HG03159 (cell line): ENCODE data around the gene CFAP46.

Source experiments
- ATAC-seq: cut with Tn5 transposase; IDR thresholded peaks from one replicate; pipeline ENCODE4 v1.9.1; 2021; ENCODE audit warnings: mild to moderate bottlenecking, moderate library complexity; ENCODE audit not compliant: unreplicated experiment

The CFAP46 gene

DNA sequence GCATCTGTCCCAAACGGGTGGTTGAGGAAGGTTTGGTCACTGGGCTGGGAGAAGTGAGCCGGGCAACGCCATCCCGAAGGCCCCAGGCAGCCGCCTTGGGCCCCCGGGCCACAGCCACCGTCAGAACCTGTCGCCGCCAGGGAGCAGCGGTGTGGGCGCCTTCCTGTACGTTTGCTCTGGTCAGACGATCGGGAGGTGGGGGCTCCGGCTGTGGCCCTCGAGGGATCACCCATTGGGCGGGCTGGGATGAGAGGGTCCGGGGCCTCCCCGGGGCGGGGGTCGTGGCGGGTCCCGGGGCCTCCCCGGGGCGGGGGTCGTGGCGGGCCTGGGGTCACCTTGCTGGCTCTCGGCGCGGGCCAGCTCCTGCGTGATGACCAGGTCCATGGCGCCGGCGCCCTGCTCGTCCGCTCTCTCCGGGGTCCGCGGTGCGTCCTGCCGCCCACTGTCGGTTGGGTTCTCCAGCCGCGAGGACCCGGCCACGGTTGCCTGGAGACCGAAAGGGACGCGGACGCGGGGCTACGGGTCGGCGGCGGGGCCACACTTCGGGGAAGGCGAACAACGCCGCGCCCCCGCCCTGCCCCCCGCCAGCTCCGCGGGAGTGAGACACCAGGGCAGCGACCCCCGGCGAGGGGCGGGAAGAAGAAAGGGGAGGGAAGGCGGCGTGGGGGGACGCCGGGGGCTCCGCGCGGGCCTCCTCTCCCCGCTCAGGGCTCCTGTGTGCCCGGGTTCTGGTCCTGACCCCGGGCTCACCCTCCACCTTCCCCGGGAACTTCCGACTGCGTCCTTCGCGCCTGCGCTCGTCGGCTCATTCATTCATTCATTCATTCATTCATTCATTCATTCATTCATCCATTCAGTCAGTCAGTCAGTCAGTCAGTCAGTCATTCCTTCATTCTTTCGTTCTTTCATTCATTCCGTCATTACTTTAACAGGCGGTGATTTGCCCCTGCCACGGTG lies at the start of gene CFAP46:
TSS of gene CFAP46 (minus strand) at position 470 of the 957 bp plus-strand sequence. CDS start at position 384, 86 bp downstream.
- no peak for ATAC-seq

DNA sequence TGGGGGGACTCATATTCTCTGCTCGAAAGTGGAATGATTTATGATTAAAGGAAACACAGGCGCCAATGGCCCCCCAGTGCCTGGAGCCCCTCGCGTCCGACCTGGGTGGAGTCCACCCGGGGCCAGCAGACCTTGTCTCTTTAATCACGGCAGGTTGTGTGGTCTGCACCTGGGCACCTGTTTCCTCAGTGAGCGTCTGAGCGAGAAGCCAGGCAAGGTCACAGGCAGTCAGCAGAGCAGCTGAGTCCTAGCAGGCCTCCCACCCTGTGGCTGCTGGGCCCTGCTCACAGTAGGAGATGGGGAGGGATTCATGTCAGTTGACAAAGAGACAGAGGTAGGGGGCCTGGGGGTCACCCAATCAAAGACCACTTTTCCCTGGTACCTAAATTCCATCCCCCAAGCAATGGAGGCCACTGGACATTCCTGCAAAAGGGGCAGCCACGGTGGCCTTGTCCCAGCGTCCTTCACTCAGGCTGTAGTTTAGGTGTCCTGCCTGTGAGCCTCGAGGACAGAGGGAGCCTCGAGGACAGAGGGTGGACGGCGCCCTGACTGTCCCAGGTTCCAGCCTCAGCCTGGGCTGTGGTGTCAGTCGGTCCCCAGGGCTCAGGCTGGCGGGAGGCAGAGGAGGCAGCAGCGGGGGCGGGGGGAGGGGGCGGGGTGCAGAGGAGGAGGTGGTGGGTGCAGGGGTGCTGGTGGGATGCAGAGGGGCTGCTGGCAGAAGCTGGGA lies 49.5 kb upstream of the CFAP46 start:
- ATAC-seq, result no peak

DNA sequence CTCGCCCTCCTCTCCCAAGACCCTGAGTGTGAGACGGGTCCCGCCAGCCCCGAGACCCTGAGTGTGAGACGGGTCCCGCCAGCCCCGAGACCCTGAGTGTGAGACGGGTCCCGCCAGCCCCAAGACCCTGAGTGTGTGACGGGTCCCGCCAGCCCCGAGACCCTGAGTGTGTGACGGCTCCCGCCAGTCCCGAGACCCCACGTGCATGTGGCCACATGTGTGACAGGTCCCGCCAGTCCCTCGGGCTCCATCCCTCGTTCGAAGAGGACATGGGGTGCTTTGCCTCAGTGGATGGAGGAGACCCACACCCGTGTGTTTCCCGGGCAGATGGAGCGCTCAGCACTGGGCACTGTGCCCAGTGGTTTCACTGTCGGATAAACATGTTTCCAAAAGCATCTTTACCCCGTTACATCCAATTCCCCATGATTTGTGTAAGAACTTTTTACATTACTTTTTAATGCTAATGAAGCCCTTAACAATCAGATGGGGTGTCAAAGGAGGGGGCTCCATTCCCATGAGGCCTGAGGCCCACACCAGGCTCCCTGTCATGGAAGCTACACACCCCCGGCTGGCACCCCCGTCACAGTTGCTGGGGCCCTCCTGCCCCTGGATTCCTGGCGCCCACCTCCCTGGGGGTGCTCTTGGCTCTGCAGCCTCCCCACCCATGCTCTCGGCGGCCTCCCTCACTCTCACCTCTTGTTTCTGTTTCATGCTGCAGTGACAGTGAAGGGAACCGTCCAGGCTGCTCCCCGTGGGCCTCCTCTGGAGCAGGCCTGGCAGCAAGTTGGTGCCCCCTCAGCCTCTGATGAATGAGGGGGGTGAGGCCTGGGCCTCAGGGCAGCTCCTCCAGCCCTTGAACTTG lies 48.5 kb upstream of the CFAP46 start:
- ATAC-seq, result no peak

GRCh38 chr10:132989476-132990415 lies 47.4 kb upstream of the CFAP46 start:
- no peak for ATAC-seq

DNA sequence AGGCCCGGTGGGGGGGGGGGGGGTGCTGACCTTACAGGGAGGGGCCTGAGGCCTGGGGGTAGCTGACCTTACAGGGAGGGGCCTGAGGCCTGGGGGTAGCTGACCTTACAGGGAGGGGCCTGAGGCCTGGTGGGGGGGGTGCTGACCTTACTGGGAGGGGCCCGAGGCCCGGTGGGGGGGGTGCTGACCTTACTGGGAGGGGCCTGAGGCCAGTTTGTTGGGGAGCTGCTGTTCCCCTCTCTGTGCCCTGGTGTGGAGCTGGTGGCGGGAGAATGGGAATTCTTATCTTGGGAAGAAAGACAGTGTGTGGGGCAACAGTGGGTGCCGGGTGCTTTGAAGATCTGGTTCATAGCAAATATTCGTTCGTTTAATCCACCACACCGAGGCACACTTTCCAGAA lies 46.6 kb upstream of the CFAP46 start:
- no peak for ATAC-seq

- no peak for ATAC-seq
Measured at GRCh38 chr10:132987671-132988571, 45.6 kb upstream of the CFAP46 start.

DNA sequence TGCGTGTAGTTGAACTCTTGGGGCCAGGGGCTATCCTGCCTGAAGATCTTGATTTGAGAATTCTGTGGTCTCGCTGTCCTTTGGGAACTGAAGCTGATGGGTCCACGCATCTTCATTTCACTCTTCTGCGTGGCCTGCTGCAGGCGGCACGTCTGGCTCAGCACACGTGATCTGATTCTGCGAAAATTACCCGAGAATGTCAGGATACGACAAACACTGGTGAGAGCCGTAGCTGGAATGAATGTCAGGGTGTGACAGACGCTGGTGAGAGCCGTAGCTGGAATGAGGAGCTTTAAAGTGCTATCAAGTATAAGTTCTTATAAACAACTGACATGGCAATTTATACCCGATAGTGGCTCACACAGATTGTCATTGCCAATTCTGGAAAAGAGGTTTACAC lies 44.6 kb upstream of the CFAP46 start:
- ATAC-seq, result no peak

DNA sequence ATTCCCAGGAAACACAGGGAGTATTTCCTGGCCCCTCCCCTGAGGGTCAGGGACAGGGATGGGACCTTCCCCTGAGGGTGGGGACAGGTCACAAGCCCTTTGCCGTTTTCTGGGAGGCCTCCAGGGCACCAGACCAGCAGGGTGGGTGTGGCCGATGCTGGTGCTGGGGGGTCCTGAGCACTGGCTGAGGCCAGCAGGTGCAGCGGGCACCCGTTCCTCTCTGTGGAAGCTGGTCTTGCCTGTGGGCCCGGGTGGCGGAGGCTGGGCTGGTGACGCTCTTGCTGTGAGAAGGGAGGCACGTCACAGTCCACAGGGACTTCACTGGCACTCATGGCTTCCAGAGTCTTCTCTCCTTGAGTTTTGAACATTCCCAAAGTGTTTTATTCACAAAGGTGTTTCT lies 44.2 kb upstream of the CFAP46 start:
- ATAC-seq, result no peak

DNA sequence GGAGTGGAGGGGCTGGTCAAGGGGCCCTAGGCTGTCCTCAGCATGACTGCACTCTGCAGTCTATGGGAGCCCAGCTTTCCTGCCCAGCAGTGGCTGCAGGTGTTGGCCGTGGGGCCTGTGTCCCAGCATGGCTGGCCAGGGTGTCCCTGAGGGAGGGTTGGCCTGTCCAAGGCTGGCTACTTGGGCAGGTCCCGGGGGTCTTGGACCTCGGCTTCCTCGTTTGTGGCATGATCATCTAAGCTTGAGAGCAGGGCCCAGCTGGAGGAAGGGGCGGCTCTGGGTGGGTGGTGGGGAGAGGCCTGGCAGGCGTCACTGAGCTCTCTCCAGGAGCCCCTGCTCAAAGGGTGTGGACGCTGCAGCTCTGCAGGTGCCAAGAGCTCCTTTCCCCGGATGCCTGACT lies 43.7 kb upstream of the CFAP46 start:
- ATAC-seq, result no peak

DNA sequence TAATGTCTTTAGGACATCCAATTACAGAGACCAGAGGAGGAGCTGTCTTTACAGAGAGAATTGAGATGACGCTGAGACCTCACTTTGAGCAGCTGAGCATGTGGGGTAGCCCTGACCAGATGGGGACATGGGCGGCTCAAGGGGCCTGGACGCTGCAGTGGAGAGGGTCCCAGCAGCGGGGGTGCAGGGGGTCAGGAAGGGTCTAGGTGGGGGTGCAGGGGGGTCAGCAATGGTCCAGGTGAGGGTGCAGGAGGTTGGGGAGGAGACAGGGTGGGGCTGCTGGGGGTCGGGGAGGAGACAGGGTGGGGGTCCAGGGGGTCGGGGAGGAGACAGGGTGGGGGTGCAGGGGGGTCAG lies 43.2 kb upstream of the CFAP46 start:
- ATAC-seq, result no peak

- ATAC-seq, result no peak
Measured at GRCh38 chr10:132984801-132985545, 42.6 kb upstream of the CFAP46 start.

DNA sequence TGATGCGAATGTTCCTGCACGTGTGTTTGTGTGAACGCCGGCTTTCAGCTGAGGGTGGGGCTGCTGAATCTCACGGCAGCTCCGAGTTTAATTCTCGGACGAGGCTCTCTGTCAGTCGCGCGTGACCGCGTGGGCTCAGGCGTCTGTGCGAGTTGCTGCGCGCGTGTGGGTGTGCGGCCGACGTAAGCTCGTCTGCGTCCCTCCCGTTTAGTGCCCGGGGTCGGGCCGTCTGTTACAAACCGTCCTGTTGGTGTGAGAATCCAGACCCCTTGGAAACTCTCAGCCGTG lies 41.6 kb upstream of the CFAP46 start:
- ATAC-seq, result no peak

- ATAC-seq, result no peak
Measured at GRCh38 chr10:132983252-132984007, 41.1 kb upstream of the CFAP46 start.

DNA sequence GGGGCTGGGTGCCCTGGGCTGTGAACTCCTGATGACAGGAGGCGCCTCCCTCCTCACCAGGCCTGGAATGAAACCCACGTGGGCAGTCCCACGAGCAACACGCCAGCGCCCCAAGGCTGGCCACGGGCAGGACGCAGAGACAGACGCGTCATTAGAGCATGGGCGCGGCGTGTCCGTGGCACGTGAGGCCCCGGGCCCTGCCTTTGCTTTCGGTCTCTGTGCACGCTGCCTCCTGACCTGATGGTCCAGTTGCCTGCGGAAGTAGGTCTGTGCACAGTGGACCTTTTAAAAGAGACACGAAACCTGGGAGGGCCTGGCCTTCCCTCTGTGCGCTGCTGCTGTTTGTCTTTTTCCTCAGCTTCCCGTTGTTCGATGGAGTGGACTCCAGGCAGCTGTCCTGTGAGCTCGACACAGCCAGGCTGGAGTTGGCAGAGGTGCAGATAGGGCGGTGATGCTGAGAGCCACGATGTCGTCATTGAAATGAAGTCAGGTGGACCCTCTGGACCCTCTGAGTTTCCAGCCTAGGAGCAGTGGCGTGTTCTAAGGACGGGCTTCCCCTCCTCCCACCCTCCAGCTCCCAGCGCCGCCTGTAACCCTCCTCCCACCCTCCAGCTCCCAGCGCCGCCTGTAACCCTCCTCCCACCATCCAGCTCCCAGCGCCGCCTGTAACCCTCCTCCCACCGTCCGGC lies 40.1 kb upstream of the CFAP46 start:
- no peak for ATAC-seq

- no peak for ATAC-seq
Measured at GRCh38 chr10:132981746-132982145, 39.4 kb upstream of the CFAP46 start.

DNA sequence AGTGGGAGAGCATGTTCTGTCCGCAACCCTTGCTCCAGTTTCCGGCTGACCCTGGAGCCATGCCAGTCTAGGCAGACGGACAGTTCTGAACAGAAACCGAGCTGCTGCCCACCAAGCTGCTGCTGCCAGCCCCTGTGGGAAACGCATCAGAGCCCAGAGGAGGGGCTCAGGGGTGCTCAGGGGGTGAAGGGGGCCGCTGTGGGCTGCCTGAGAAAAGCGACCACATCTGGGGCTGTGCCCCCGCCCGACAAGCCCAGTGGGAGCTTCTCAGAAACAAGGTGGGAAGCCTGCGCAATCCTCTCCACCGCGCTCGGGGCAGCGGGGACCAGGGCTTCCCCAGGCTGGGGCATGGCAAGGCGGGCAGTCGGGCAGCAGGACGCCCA lies 38.8 kb upstream of the CFAP46 start:
- ATAC-seq, result no peak

- no peak for ATAC-seq
Measured at GRCh38 chr10:132980426-132981172, 38.2 kb upstream of the CFAP46 start.
